Tibial nerve (tissue), 4 donors: ENCODE data around the gene SH2B3. TPM values are rescaled to one million over a fixed set of nuclear protein-coding genes. Genes with fewer than 3 reads are reported as not detected.

Source experiments
- DNase-seq, 2 donors: peaks; one replicate each; pipeline ENCODE4 v3.0.0-alpha.2; 2019; ENCODE audit warnings: low spot score in 2 of 2
- H3K27ac ChIP-seq, 4 donors: fragments of 200-600 bp; sonication (generic) in 3 of 4; one replicate each; pipeline ENCODE4 v1.5.1; 2017 to 2019; ENCODE audit warnings: mild to moderate bottlenecking in 1 of 4
- H3K27me3 ChIP-seq, 2 donors: fragments of 200-600 bp; sonication (generic) in 1 of 2; one replicate each; pipeline versions ENCODE4 v1.5.1 to v1.6.0; 2017 to 2019
- H3K36me3 ChIP-seq, 3 donors: fragments of 200-600 bp; sonication (generic); one replicate each; pipeline ENCODE4 v1.5.1; 2018 to 2019
- H3K4me1 ChIP-seq, 4 donors: fragments of 200-600 bp; sonication (generic) in 3 of 4; one replicate each; pipeline ENCODE4 v1.5.1; 2017 to 2019
- H3K4me3 ChIP-seq, 4 donors: fragments of 200-600 bp; sonication (generic) in 3 of 4; one replicate each; pipeline ENCODE4 v1.5.1; 2017 to 2019; ENCODE audit warnings: mild to moderate bottlenecking in 1 of 4, moderate library complexity in 1 of 4
- H3K9me3 ChIP-seq, 4 donors: fragments of 200-600 bp; sonication (generic) in 3 of 4; one replicate each; pipeline ENCODE4 v1.5.1; 2017 to 2019
- CTCF ChIP-seq, 5 experiments: fragments of 200-600 bp in 3 of 5; fragments of 450-650 bp in 2 of 5; sonication (generic) in 3 of 5; IDR thresholded peaks; one replicate each; pipeline ENCODE4 v1.5.1; 2016 to 2019; ENCODE audit warnings: antibody characterized with exemption in 5 of 5, mild to moderate bottlenecking in 3 of 5, moderate library complexity in 2 of 5
- EP300 ChIP-seq, 2 donors: sonication (generic); formaldehyde crosslinking; IDR thresholded peaks; one replicate each; pipeline ENCODE4 v1.6.1; 2017; ENCODE audit warnings: antibody characterized with exemption in 2 of 2, mild to moderate bottlenecking in 1 of 2
- POLR2A ChIP-seq, 2 donors: fragments of 450-650 bp; IDR thresholded peaks; one replicate each; pipeline ENCODE4 v1.6.1; 2017; ENCODE audit warnings: antibody characterized with exemption in 2 of 2, mild to moderate bottlenecking in 2 of 2, moderate library complexity in 2 of 2
- WGBS, 2 donors: methylation state at CpG; one replicate each; pipeline ENCODE4 v1.1.5; 2018; 5-methylcytosine and 5-hydroxymethylcytosine counted together
- total RNA-seq, 4 donors: library from RNA; depleted of rRNA; stranded (reverse); fragments of >200 nt; gene quantifications; one replicate each; pipeline ENCODE4 v1.1.0, GENCODE V29; 2016

Gene SH2B3
- total RNA-seq, 4 donors from 2014 or later: 21.4 to 79.8 (median 36.3) TPM

- 35 to 48% methylated on average over 5 to 10 of the region's 12 CpGs for WGBS, 2 donors
- Histone ChIP-seq H3K36me3 (no peaks in the 10 kb centered on the region), H3K27ac (peak overlapping the region; percentile 59 to 95 (median 85)), H3K4me1 (peaks cover 0 to 88% (median 71%) of the 10 kb centered on the region in 4 donors), H3K4me3 (peak overlapping the region in 1 of 4 donors; percentile 98), H3K27me3 (no peaks in the 10 kb centered on the region), H3K9me3 (no peaks in the 10 kb centered on the region)
- no peak for DNase-seq
- TF ChIP-seq POLR2A (IDR thresholded peaks at IDR 0.05): no peak
- no peak for TF ChIP-seq EP300 (IDR thresholded peaks at IDR 0.05)
- TF ChIP-seq CTCF (IDR thresholded peaks at IDR 0.05): no peak
Observed at GRCh38 chr12:111410431-111411184, 4.9 kb downstream of the SH2B3 start.

- Histone ChIP-seq H3K36me3 (peaks cover 0 to under 1% (median 0%) of the 10 kb centered on the region in 3 donors), H3K4me1 (peaks cover 0 to 88% (median 71%) of the 10 kb centered on the region in 4 donors), H3K9me3 (no peaks in the 10 kb centered on the region), H3K27ac (peak overlapping the region in 3 of 4 donors; percentile 60 to 95 (median 90)), H3K4me3 (no peak overlapping the region), H3K27me3 (no peaks in the 10 kb centered on the region)
- TF ChIP-seq POLR2A (IDR thresholded peaks at IDR 0.05): no peak
- DNase-seq: no peak
- WGBS, 2 donors: 80 to 81% methylated on average over 7 to 8 of the region's 8 CpGs
Observed at GRCh38 chr12:111411185-111411764, 5.6 kb downstream of the SH2B3 start.

GRCh38 chr12:111412007-111412829 lies 6.5 kb downstream of the SH2B3 start:
- Histone ChIP-seq H3K9me3 (no peaks in the 10 kb centered on the region), H3K27me3 (no peaks in the 10 kb centered on the region), H3K36me3 (peaks cover 0 to 9% (median 0%) of the 10 kb centered on the region in 3 donors), H3K4me3 (no peak overlapping the region), H3K4me1 (peaks cover 0 to 81% (median 66%) of the 10 kb centered on the region in 4 donors), H3K27ac (peak overlapping the region in 3 of 4 donors; percentile 60 to 95 (median 90))
- WGBS, 2 donors: 40 to 47% methylated on average over 14 to 15 of the region's 15 CpGs
- TF ChIP-seq EP300 (IDR thresholded peaks at IDR 0.05): no peak
- TF ChIP-seq CTCF (IDR thresholded peaks at IDR 0.05): no peak
- TF ChIP-seq POLR2A (IDR thresholded peaks at IDR 0.05): no peak
- DNase-seq: no peak

GRCh38 chr12:111412830-111413441 lies 7.2 kb downstream of the SH2B3 start:
- peak overlapping the region in 3 of 4 donors; percentile 60 to 95 (median 90) for H3K27ac ChIP-seq

More at GRCh38 chr12:111412830-111413441, 7.2 kb downstream of the SH2B3 start:
- Histone ChIP-seq H3K36me3 (peaks cover 0 to 12% (median 0%) of the 10 kb centered on the region in 3 donors), H3K4me1 (peaks cover 0 to 73% (median 61%) of the 10 kb centered on the region in 4 donors), H3K9me3 (no peaks in the 10 kb centered on the region), H3K4me3 (no peak overlapping the region), H3K27me3 (no peaks in the 10 kb centered on the region)
- TF ChIP-seq CTCF (IDR thresholded peaks at IDR 0.05) (no peak), EP300 (IDR thresholded peaks at IDR 0.05) (no peak), POLR2A (IDR thresholded peaks at IDR 0.05) (no peak)
- 47 to 48% methylated on average over 6 of the region's 6 CpGs for WGBS, 2 donors
- no peak for DNase-seq
